ENCODE results near the gene ZNF142.

DNA sequence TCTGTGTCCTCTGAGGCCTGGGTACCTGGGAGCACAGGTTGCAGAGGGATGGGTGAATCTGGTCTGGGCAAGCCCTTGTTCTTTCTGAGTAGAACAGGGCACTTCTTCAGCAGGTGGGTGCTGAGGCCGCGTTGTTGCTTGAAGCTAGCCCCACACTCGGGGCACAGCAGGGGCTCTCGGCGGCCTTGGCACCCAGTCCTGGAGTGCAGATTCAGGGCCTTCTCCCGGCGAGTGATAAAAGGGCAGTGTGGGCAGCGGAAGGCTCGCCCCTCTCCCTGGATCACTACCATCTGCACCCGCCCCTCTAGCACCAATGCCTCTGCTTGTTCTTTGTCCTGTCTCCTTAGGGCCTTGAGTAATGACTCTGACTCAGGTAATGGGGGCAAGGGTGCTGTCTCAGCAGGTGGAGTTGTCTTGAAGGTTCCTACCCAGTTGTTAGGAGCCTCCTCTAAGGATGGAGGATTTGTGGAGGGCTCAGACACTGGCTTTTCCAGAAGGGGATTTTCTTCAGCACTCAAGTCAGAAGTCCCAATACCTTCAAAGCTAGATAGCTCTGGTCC is 15.6 kb downstream of the ZNF142 start:
- TF ChIP-seq FOSL1 (tag; conservative IDR thresholded peaks at IDR 0.05) (no peak), NUFIP1 (IDR thresholded peaks at IDR 0.05; ENCODE audit: partially characterized antibody) (no peak)

Measured in K562 (cell line).